PFSK-1 (cell line): Measurements from ENCODE around the gene C2orf76.

Experiments used
- POLR2AphosphoS5 ChIP-seq: IDR thresholded peaks from 2 replicates; pipeline ENCODE4 v1.6.1; 2012; ENCODE audit warnings: low read depth, mild to moderate bottlenecking, control low read depth, low read length, moderate library complexity
- TF ChIP-seq, protein P1 (sequence below), 2 experiments: IDR thresholded peaks; 2 replicates each; pipeline versions ENCODE4 v1.6.1 to v1.8.0; 2011 to 2012; ENCODE audit warnings: low read depth in 2 of 2, low read length in 2 of 2, control low read depth in 1 of 2, inconsistent platforms in 1 of 2, mild to moderate bottlenecking in 1 of 2, moderate library complexity in 1 of 2; ENCODE audit not compliant: insufficient read depth in 1 of 2

DNA sequence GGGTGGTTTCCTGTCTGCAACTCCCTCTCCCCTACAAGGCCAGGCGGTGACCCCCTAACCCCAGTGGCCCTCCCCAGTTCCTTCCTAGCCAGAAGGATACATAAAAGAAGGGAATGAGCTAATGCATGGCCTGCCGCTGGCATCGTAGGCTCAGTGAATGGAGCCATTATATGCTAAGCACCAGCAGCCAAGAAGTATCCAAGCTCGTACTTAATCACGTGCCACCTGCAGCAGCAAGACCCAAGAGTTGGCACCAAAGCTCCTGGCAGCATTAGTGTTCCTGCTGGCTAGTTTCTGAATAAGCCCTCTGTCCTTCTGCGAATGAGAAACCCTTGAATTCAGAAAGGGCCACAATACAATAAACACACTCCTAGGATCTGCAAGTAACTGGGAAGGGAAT is 4.5 kb upstream of the C2orf76 start:
- no peak for TF ChIP-seq POLR2AphosphoS5
- TF ChIP-seq, protein P1, sequence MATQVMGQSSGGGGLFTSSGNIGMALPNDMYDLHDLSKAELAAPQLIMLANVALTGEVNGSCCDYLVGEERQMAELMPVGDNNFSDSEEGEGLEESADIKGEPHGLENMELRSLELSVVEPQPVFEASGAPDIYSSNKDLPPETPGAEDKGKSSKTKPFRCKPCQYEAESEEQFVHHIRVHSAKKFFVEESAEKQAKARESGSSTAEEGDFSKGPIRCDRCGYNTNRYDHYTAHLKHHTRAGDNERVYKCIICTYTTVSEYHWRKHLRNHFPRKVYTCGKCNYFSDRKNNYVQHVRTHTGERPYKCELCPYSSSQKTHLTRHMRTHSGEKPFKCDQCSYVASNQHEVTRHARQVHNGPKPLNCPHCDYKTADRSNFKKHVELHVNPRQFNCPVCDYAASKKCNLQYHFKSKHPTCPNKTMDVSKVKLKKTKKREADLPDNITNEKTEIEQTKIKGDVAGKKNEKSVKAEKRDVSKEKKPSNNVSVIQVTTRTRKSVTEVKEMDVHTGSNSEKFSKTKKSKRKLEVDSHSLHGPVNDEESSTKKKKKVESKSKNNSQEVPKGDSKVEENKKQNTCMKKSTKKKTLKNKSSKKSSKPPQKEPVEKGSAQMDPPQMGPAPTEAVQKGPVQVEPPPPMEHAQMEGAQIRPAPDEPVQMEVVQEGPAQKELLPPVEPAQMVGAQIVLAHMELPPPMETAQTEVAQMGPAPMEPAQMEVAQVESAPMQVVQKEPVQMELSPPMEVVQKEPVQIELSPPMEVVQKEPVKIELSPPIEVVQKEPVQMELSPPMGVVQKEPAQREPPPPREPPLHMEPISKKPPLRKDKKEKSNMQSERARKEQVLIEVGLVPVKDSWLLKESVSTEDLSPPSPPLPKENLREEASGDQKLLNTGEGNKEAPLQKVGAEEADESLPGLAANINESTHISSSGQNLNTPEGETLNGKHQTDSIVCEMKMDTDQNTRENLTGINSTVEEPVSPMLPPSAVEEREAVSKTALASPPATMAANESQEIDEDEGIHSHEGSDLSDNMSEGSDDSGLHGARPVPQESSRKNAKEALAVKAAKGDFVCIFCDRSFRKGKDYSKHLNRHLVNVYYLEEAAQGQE (IDR thresholded peaks at IDR 0.05; ENCODE audit: insufficient read depth in 1 of 2, low read depth in 2 of 2, low read length in 2 of 2), result no peak
